CD14-positive monocyte (primary cell): Measurements from ENCODE around the gene TYR. TPM values are rescaled to one million over a fixed set of nuclear protein-coding genes. Genes with fewer than 3 reads are reported as not detected.

Source experiments
- DNase-seq, 3 donors: peaks; one replicate each; pipeline ENCODE4 v3.0.0-alpha.2; 2011 to 2022
- H2AFZ ChIP-seq: 2 replicates; pipeline ENCODE4 v1.6.0; 2012; ENCODE audit warnings: mild to moderate bottlenecking, low read depth, low read length, inconsistent platforms; ENCODE audit not compliant: insufficient read depth, poor library complexity, severe bottlenecking
- H3K27ac ChIP-seq, 2 donors: 1 replicate in 1 of 2; 2 replicates in 1 of 2; pipeline ENCODE4 v1.5.1; 2012 to 2013; ENCODE audit warnings: low read length in 2 of 2, control low read depth in 1 of 2, inconsistent platforms in 1 of 2, low read depth in 1 of 2, mild to moderate bottlenecking in 1 of 2
- H3K27me3 ChIP-seq, 2 donors: one replicate each; pipeline versions ENCODE4 v1.6.0 to v1.6.1; 2011 to 2013; ENCODE audit warnings: low read length in 2 of 2; ENCODE audit not compliant: control insufficient read depth in 2 of 2, insufficient read depth in 2 of 2
- H3K36me3 ChIP-seq, 2 donors: replicated peaks in 1 of 2; 1 replicate in 1 of 2; 2 replicates in 1 of 2; pipeline versions ENCODE4 v1.5.1 to v1.6.1; 2012 to 2013; ENCODE audit warnings: low read length in 2 of 2, control low read depth in 1 of 2, inconsistent platforms in 1 of 2, mild to moderate bottlenecking in 1 of 2; ENCODE audit not compliant: insufficient read depth in 2 of 2, control insufficient read depth in 1 of 2
- H3K4me1 ChIP-seq, 2 donors: 1 replicate in 1 of 2; 2 replicates in 1 of 2; pipeline versions ENCODE4 v1.5.1 to v1.6.1; 2012 to 2013; ENCODE audit warnings: low read length in 2 of 2, control low read depth in 1 of 2, inconsistent platforms in 1 of 2, mild to moderate bottlenecking in 1 of 2, moderate library complexity in 1 of 2; ENCODE audit not compliant: insufficient read depth in 2 of 2, control insufficient read depth in 1 of 2
- H3K4me2 ChIP-seq: replicated peaks from 2 replicates; pipeline ENCODE3; 2012; ENCODE audit warnings: low read length, moderate library complexity, mild to moderate bottlenecking; ENCODE audit not compliant: poor library complexity, severe bottlenecking; ENCODE audit errors: extremely low read depth
- H3K4me3 ChIP-seq, 3 experiments: fragments of 200-600 bp in 1 of 3; sonication (generic) in 1 of 3; replicated peaks in 1 of 3; 1 replicate in 2 of 3; 2 replicates in 1 of 3; pipeline ENCODE4 v1.5.1; 2011 to 2013; ENCODE audit warnings: low read length in 3 of 3, mild to moderate bottlenecking in 3 of 3, control low read depth in 2 of 3, low read depth in 2 of 3, inconsistent platforms in 1 of 3, moderate library complexity in 1 of 3
- H3K79me2 ChIP-seq: 2 replicates; pipeline ENCODE4 v1.6.0; 2012; ENCODE audit warnings: mild to moderate bottlenecking, control low read depth, inconsistent platforms, low read length, moderate library complexity; ENCODE audit not compliant: insufficient read depth
- H3K9ac ChIP-seq: 2 replicates; pipeline ENCODE4 v1.6.0; 2017; ENCODE audit warnings: low read length, mild to moderate bottlenecking; ENCODE audit not compliant: insufficient read depth, poor library complexity, severe bottlenecking
- H3K9me3 ChIP-seq, 2 donors: replicated peaks in 1 of 2; 1 replicate in 1 of 2; 2 replicates in 1 of 2; pipeline versions ENCODE4 v1.5.1 to v1.6.1; 2012 to 2013; ENCODE audit warnings: low read length in 2 of 2, control low read depth in 1 of 2; ENCODE audit not compliant: control insufficient read depth in 1 of 2, insufficient read depth in 1 of 2
- H4K20me1 ChIP-seq: 2 replicates; pipeline ENCODE4 v1.6.0; 2012; ENCODE audit warnings: mild to moderate bottlenecking, low read length, control low read depth, moderate library complexity; ENCODE audit not compliant: insufficient read depth
- H3K27ac Mint-ChIP-seq, 7 donors: one replicate each; pipeline ENCODE4 v1.8.0; 2020; ENCODE audit warnings: mild to moderate bottlenecking in 7 of 7, mixed read lengths in 7 of 7, moderate library complexity in 6 of 7, inconsistent platforms in 2 of 7
- H3K27me3 Mint-ChIP-seq, 3 donors: one replicate each; pipeline ENCODE4 v1.8.0; 2021 to 2022; ENCODE audit warnings: low read depth in 3 of 3, mild to moderate bottlenecking in 3 of 3, mixed read lengths in 3 of 3, moderate library complexity in 3 of 3, inconsistent platforms in 1 of 3
- H3K36me3 Mint-ChIP-seq, 2 donors: one replicate each; pipeline ENCODE4 v1.8.0; 2020; ENCODE audit warnings: mixed read lengths in 2 of 2, inconsistent platforms in 1 of 2, mild to moderate bottlenecking in 1 of 2
- H3K4me1 Mint-ChIP-seq: one replicate; pipeline ENCODE4 v1.8.0; 2020; ENCODE audit warnings: mild to moderate bottlenecking, mixed read lengths
- H3K4me3 Mint-ChIP-seq, 2 donors: one replicate each; pipeline ENCODE4 v1.8.0; 2020; ENCODE audit warnings: mild to moderate bottlenecking in 2 of 2, mixed read lengths in 2 of 2, moderate library complexity in 1 of 2
- H3K9me3 Mint-ChIP-seq, 7 donors: one replicate each; pipeline ENCODE4 v1.8.0; 2020 to 2022; ENCODE audit warnings: mixed read lengths in 7 of 7, mild to moderate bottlenecking in 6 of 7, moderate library complexity in 6 of 7, inconsistent platforms in 2 of 7
- CTCF ChIP-seq: fragments of 200-600 bp; IDR thresholded peaks from one replicate; pipeline ENCODE4 v1.8.0; 2022; ENCODE audit warnings: antibody characterized with exemption, mild to moderate bottlenecking
- WGBS: methylation state at CpG from one replicate; pipeline ENCODE4 v1.1.5; 2013; ENCODE audit warnings: missing lambda C conversion rate; ENCODE audit not compliant: insufficient coverage; 5-methylcytosine and 5-hydroxymethylcytosine counted together
- intact Hi-C, 2 donors: fragments of 100-400 bp; cut with micrococcal nuclease; formaldehyde crosslinking; loops; one replicate each; pipeline versions ENCODE4 v1.15.0 to v1.15.1; 2023
- polyA plus RNA-seq, 3 donors: library from polyadenylated mRNA; depleted of rRNA in 1 of 3; unstranded in 2 of 3; stranded (reverse) in 1 of 3; fragments of 300-500 nt in 2 of 3; fragments of >200 nt in 1 of 3; fragmentation: Illumina TruSeq in 2 of 3; gene quantifications; 1 replicate in 2 of 3; 2 replicates in 1 of 3; pipeline ENCODE4 v1.2.3, GENCODE V29; 2012 to 2021

Gene TYR
- polyA plus RNA-seq, 3 donors, result not detected

GRCh38 chr11:89168396-89168795, 9.3 kb upstream of the TYR start:
- no peak for TF ChIP-seq CTCF
- intact Hi-C loops, result no loop called here
- 94% methylated on average over 2 of the region's 3 CpGs for WGBS

GRCh38 chr11:89175796-89176195, 1.9 kb upstream of the TYR start:
- Mint-ChIP-seq H3K4me3 (no peak overlapping the region), H3K4me1 (no peaks in the 10 kb centered on the region), H3K27me3 (peaks cover 0 to 1% (median 0%) of the 10 kb centered on the region in 3 donors), H3K27ac (no peak overlapping the region), H3K9me3 (peaks cover 0 to 1% (median 0%) of the 10 kb centered on the region in 7 donors), H3K36me3 (no peaks in the 10 kb centered on the region)
- intact Hi-C loops, result no loop called here
- H3K27me3 ChIP-seq, result no peaks in the 10 kb centered on the region
- H3K9ac ChIP-seq, result no peak overlapping the region
- no peak overlapping the region for H3K4me2 ChIP-seq
- no peak overlapping the region for H3K27ac ChIP-seq
- H3K79me2 ChIP-seq, result no peaks in the 10 kb centered on the region
- no peak for DNase-seq
- no peaks in the 10 kb centered on the region for H3K9me3 ChIP-seq
- H4K20me1 ChIP-seq, result no peaks in the 10 kb centered on the region
- 86% methylated on average over 1 of the region's 2 CpGs for WGBS
- no peaks in the 10 kb centered on the region for H3K36me3 ChIP-seq
- H2AFZ ChIP-seq, result no peak overlapping the region
- H3K4me1 ChIP-seq, result no peaks in the 10 kb centered on the region
- H3K4me3 ChIP-seq, result no peak overlapping the region
- TF ChIP-seq CTCF, result no peak

More at GRCh38 chr11:89168396-89168795, 9.3 kb upstream of the TYR start:
- H3K9ac ChIP-seq, result no peak overlapping the region
- H4K20me1 ChIP-seq, result no peaks in the 10 kb centered on the region
- Mint-ChIP-seq H3K4me3 (no peak overlapping the region), H3K27me3 (no peaks in the 10 kb centered on the region), H3K4me1 (no peaks in the 10 kb centered on the region), H3K27ac (no peak overlapping the region), H3K36me3 (no peaks in the 10 kb centered on the region), H3K9me3 (no peaks in the 10 kb centered on the region)
- no peaks in the 10 kb centered on the region for H3K27me3 ChIP-seq
- no peak for DNase-seq
- no peaks in the 10 kb centered on the region for H3K4me1 ChIP-seq
- no peaks in the 10 kb centered on the region for H3K79me2 ChIP-seq
- H3K27ac ChIP-seq, result no peak overlapping the region
- H3K36me3 ChIP-seq, result no peaks in the 10 kb centered on the region
- no peak overlapping the region for H3K4me2 ChIP-seq
- no peak overlapping the region for H3K4me3 ChIP-seq
- H3K9me3 ChIP-seq, result no peaks in the 10 kb centered on the region
- H2AFZ ChIP-seq, result no peak overlapping the region
